ENCODE measurements around the gene SNRPD1. TPM values are rescaled to one million over a fixed set of nuclear protein-coding genes. Genes with fewer than 3 reads are reported as not detected.

The SNRPD1 gene
- total RNA-seq, 1 experiment from 2014 or later, result 94.2 TPM

- TF ChIP-seq POLR2AphosphoS5 (IDR thresholded peaks at IDR 0.05; ENCODE audit: low read depth, low read length) (no peak), TCF7L2 (IDR thresholded peaks at IDR 0.05; ENCODE audit: low read depth, low read length) (no peak), REST (IDR thresholded peaks at IDR 0.05; ENCODE audit: insufficient read depth in 1 of 2, low read depth in 2 of 2, low read length in 1 of 2) (no peak), SIN3A (IDR thresholded peaks at IDR 0.05; ENCODE audit: borderline replicate concordance, insufficient read depth, low read depth, low read length) (no peak)
- no peaks in the 10 kb centered on the region for H3K9me3 ChIP-seq (ENCODE audit: control insufficient read depth, insufficient read depth, low read depth, low read length)
- no peak overlapping the region for H3K27ac ChIP-seq (ENCODE audit: low read length)
- H3K36me3 ChIP-seq (ENCODE audit: control insufficient read depth, insufficient read depth, low read length), result no peaks in the 10 kb centered on the region; the same call in 1 of the 2 replicates
- H3K4me1 ChIP-seq (ENCODE audit: control insufficient read depth, insufficient read depth, low read length), result no peaks in the 10 kb centered on the region
- ATAC-seq (no peak), DNase-seq (ENCODE audit: low read depth, low spot score) (no peak)
- ChIA-PET CTCF (no interaction called here), POLR2A (no interaction called here)
- H3K27me3 ChIP-seq (ENCODE audit: control insufficient read depth, insufficient read depth, low read length), result no peaks in the 10 kb centered on the region
- in situ Hi-C loops (cut with HindIII; ENCODE audit: low pct_unique_long_range_greater_than_20kb, low sequenced_read_pairs) (no loop called here), intact Hi-C loops (cut with micrococcal nuclease; ENCODE audit: unreplicated experiment) (no loop called here)
- BruUV-seq (replicated peaks), result no TSS peak
- no peak overlapping the region for H3K4me3 ChIP-seq (ENCODE audit: low read depth in 2 of 2, low read length in 2 of 2)
Measured at GRCh38 chr18:21652073-21652472, 40.0 kb downstream of the SNRPD1 start.

GRCh38 chr18:21653361-21653760, 41.2 kb downstream of the SNRPD1 start:
- POLR2A ChIA-PET, result interaction anchor here (0.6 to 0.7 kb wide), 2 partner anchors 37 to 282 kb away, joined by 4 read pairs; no protein-coding TSS in a partner anchor
- DNase-seq (ENCODE audit: low read depth, low spot score) (no peak), ATAC-seq (no peak)
- BruUV-seq (replicated peaks), result no TSS peak
- TF ChIP-seq, protein P1, sequence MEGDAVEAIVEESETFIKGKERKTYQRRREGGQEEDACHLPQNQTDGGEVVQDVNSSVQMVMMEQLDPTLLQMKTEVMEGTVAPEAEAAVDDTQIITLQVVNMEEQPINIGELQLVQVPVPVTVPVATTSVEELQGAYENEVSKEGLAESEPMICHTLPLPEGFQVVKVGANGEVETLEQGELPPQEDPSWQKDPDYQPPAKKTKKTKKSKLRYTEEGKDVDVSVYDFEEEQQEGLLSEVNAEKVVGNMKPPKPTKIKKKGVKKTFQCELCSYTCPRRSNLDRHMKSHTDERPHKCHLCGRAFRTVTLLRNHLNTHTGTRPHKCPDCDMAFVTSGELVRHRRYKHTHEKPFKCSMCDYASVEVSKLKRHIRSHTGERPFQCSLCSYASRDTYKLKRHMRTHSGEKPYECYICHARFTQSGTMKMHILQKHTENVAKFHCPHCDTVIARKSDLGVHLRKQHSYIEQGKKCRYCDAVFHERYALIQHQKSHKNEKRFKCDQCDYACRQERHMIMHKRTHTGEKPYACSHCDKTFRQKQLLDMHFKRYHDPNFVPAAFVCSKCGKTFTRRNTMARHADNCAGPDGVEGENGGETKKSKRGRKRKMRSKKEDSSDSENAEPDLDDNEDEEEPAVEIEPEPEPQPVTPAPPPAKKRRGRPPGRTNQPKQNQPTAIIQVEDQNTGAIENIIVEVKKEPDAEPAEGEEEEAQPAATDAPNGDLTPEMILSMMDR (IDR thresholded peaks at IDR 0.05), result no peak
- no peak for TF ChIP-seq POLR2AphosphoS5 (IDR thresholded peaks at IDR 0.05; ENCODE audit: low read depth, low read length)
- no peak for TF ChIP-seq SIN3A (IDR thresholded peaks at IDR 0.05; ENCODE audit: borderline replicate concordance, insufficient read depth, low read depth, low read length)
- no peak for TF ChIP-seq REST (IDR thresholded peaks at IDR 0.05; ENCODE audit: insufficient read depth in 1 of 2, low read depth in 2 of 2, low read length in 1 of 2)
- no peak for TF ChIP-seq TCF7L2 (IDR thresholded peaks at IDR 0.05; ENCODE audit: low read depth, low read length)
- no peaks in the 10 kb centered on the region; the same call in 1 of the 2 replicates for H3K36me3 ChIP-seq (ENCODE audit: control insufficient read depth, insufficient read depth, low read length)
- intact Hi-C loops (cut with micrococcal nuclease; ENCODE audit: unreplicated experiment) (no loop called here), in situ Hi-C loops (cut with HindIII; ENCODE audit: low pct_unique_long_range_greater_than_20kb, low sequenced_read_pairs) (no loop called here)
- no peak overlapping the region for H3K27ac ChIP-seq (ENCODE audit: low read length)
- H3K9me3 ChIP-seq (ENCODE audit: control insufficient read depth, insufficient read depth, low read depth, low read length), result no peaks in the 10 kb centered on the region
- H3K4me1 ChIP-seq (ENCODE audit: control insufficient read depth, insufficient read depth, low read length), result no peaks in the 10 kb centered on the region
- CTCF ChIA-PET, result no interaction called here
- H3K4me3 ChIP-seq (ENCODE audit: low read depth in 2 of 2, low read length in 2 of 2), result no peak overlapping the region
- H3K27me3 ChIP-seq (ENCODE audit: control insufficient read depth, insufficient read depth, low read length), result no peaks in the 10 kb centered on the region

Measured in Panc1 (cell line).